Stimulated activated CD4-positive, alpha-beta T cell treated with anti-CD3 and anti-CD28 coated beads, Interleukin-12 subunit alpha, Interleukin-12 subunit beta, amount 100 ng/mL, for 24 hours (primary cell): ENCODE measurements around the gene IL18BP.

Experiments
- DNase-seq, 2 experiments: peaks; one replicate each; pipeline ENCODE4 v3.0.0-alpha.2; 2020; ENCODE audit warnings: low read depth in 2 of 2

Gene IL18BP

DNA sequence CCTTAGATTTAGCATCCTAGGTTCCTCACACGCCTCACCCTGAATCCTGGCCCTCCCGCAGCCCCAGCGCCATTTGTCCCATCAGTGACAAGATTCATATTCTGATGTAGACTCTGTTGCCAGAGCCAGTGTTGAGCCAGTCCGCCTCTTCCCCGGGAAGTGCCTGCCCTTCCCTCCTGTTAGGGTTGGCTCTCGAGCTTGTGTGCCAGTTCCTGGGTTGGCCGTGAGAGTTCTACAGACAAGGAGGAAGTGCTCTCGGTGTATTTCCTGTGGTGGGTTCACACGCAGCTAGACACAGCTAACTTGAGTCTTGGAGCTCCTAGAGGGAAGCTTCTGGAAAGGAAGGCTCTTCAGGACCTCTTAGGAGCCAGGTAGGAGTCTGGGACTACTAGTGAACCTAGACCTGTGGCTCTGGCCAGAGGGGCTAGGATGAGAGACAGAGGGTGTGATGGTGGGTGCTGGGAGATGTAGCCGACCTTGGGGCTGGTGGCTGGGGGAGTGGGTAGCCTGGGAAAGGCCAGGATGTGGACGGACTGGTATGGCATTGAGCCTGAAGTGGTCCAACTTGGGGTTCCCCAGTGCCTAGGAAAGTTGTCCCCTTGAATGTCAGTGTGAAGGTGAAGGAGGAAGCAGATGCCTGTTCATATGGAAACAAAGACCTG lies at the start of gene IL18BP:
Gene IL18BP, plus strand, starts transcription at position 261 of the 662 bp plus-strand sequence. CDS start 1,076 bp downstream, outside the sequence.
- no peak for DNase-seq

DNA sequence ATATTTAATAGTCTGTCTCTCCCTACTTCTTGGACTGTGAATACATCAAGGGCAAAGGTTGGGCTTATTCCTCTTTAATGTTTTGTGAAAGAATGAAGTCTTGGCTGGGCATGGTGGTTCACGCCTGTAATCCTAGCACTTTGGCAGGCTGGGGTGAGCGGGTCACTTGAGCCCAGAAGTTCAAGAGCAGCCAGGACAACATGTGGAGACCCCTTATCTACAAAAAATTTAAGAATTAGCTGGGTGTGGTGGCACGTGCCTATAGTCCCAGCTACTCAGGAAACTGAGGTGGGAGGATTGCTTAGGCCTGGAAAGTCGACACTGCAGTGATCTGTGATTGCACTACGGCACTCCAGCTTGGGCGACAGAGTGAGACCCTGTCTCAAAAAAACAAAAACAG lies 49.7 kb upstream of the IL18BP start:
- no peak for DNase-seq

GRCh38 chr11:71951741-71952310 lies 46.9 kb upstream of the IL18BP start:
- no peak for DNase-seq

DNA sequence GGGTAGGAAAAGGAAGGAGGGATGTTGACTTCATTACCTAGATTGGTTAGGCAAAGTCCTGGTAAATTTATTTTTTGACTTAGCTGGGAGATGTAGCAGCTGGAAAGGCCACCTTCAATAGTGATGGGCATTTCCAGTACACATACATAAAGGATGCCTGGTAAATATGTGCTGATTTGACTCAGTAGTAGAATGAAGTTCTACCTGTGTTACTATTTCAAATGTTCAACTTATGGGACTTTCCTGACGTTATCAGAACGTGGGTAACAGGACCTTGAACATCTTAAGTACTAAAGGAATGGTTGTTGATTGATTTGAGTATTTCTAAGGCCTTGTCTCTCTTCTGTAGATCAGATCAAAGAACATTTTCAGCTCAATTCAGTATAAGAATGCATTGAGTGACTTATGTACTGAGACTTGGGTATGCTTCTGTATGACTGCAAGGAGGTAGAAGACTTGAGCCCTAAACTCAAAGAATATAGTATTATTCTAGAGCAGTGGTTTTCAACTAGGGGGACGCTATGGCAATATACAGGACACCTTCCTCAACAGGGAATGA lies 42.7 kb upstream of the IL18BP start:
- DNase-seq, result no peak

GRCh38 chr11:71962428-71963038 lies 36.2 kb upstream of the IL18BP start:
- DNase-seq, result no peak

DNA sequence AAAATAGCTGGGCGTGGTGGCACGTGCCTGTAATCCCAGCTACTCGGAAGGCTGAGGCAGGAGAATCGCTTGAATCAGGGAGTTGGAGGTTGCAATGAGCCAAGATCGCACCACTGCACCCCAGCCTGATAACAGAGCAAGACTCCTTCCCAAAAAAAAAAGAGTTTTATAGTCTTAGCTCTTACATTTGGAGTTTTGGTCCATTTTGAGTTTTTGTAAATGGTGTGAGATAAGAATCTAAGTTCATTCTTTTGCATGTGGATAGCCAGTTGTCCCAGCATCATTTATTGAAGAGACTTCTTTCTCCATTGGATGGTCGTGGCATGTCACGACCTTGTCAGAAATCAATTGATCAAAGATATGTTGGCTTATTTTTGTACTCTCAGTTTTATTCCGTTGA lies 35.2 kb upstream of the IL18BP start:
- no peak for DNase-seq

DNA sequence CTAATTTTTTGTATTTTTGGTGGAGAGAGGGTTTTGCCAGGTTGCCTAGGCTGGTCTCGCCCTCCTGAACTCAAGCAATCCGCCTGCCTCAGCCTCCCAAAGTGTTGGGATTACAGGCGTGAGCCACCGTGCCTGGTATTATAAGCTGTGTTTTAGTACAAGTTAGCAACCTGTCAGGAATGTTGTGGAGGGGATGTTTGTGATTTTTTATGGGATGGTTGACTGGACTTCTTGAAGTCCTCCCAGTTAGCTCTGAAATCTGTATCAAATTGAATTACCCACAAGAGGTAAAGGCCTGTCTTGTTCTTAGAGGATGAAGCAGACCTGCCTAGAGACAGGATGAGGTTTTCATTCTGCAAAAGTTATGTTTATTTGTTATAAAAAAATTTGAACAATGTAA lies 34.1 kb upstream of the IL18BP start:
- DNase-seq, result no peak

DNA sequence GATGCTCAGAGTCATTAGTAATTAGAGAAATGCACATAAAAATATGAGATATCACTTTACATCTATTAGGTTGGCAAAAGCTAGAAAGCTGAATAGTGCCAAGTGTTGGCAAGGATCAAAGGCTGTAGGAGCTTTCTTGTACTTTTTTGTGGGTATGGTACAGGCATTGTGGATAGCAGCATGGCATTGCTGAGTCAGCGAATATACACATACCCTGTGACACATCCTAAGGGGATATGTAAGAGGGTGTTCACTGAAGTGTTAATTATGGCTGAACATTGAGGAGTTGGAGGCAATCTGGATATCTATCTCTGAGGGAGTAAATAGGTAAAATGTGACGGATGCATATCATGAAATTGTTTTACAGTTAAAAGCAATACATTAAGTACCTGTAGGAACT lies 27.0 kb upstream of the IL18BP start:
- DNase-seq, result no peak

- no peak for DNase-seq
These were observed 22.2 kb upstream of the IL18BP start for GRCh38 chr11:71976551-71976950.

DNA sequence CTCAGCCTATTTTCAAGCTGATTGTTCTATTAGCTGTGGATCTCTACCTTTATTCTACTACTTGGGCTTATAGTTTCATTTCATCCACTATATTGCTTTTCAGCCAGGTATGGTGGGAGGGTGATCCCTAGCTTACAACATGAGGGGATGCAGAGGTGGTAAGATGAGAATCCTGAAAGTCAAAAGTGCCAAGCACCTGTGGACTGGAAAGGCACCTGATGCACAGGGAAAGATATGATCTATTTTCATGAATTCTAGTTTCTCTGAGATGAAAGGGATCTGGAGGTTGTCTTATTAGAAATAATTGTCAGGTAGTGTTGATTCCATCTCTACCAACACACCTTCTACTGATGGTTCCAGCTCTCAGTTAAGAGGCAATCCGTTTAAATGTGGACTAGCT lies 21.6 kb upstream of the IL18BP start:
- DNase-seq, result no peak

GRCh38 chr11:71977743-71978418 lies 20.8 kb upstream of the IL18BP start:
- DNase-seq, result peak in 1 of 2 experiments; percentile 38

DNA sequence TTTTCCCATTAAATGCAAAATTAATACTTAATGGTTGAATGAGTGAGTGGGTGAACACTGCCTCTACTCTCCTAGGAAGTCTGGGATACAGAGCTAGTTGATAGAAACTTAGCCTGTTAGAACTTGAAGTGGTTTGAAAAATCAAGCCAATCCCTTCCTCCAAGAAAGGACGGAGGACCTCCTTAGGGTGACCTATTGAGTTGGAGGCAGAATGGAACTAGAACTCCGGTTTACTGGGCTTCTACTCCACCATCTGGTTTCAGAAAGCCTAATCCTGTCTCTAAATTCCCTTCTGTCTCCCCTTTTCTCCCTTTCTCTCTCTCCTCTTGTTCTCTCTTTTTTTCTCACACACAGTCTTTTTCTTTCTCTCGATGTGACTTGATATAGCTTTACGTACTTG lies 19.6 kb upstream of the IL18BP start:
- DNase-seq, result no peak

- DNase-seq, result no peak
These were observed 19.1 kb upstream of the IL18BP start for GRCh38 chr11:71979602-71980001.

DNA sequence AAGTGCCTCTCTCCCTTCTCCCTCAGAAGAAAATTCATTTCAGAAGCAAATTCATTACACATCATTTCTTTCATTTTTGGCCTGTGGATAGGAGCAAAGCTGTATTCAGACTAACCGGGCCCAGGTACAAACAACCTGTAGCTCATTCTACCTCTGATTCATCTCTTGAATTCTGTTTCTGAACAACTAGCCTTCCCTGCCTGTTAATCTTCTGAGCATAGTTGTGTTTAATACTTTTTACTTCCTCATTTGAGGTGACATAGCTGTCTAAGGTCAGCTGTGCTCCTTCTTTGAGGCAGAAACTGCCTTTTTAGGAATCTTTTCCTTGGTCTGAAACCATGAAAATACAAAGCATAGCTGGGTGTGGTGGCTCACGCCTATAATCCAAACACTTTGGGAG lies 12.6 kb upstream of the IL18BP start:
- DNase-seq, result no peak

GRCh38 chr11:71987521-71987920 lies 11.2 kb upstream of the IL18BP start:
- no peak for DNase-seq

DNA sequence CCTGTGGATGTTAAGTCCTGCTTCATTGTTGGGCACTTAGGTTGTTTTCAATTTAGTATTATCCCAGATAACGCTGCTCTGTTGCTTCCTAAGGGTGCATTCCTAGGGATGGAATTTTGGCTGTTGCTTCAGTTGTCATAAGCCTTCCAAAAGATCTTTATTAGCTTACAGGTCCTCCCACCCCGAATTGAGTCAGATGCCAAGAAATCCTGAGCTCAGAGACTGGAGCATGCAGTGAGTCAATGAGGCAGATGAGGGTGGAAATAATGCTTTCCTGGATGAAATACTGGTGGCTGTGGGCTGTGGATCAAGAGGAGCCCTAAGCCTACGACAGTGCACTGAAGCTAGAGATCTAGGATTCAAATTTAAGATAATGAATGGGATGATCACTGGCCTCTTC lies 10.7 kb upstream of the IL18BP start:
- no peak for DNase-seq

DNA sequence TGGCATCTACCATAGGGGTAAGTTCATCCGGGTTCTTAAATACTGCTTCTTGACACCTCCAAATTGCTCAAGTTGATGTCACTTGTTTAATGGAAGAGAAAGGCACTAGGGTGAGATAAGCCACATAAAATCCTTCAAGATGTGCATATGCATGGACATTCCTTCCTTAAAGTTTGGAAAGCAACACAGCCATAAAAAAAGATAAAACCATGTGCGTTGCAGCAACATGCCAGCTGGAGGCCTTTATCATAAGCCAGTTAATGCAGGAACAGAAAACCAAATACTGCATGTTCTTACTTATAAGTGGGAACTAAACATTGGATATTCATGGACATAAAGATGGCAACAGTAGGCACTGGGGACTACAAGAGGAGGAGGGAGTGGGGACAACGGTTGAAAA lies 8.0 kb upstream of the IL18BP start:
- DNase-seq, result no peak

DNA sequence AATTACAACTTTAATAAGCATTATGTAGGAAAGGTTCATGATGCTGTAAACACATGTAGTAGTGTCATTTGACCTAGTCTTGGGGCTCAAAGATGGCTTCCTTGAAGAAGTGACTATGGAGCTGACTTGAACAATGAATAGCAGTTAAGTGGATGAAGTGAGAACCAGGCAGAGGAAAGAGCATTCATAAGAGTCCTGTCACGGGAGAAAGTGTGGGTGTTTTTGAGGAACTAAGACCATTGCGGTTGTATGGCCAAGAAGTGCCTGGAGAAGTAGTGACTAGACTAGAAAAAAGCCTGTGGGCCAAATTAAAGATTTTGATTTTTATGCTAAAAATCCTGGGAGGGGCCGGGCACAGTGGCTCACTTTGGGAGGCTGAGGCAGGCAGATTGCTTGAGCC lies 7.2 kb upstream of the IL18BP start:
- DNase-seq, result no peak

- no peak for DNase-seq
These were observed 6.5 kb upstream of the IL18BP start for GRCh38 chr11:71992136-71992730.

- no peak for DNase-seq
These were observed 3.9 kb upstream of the IL18BP start for GRCh38 chr11:71994786-71995185.

GRCh38 chr11:71995726-71996291 lies 2.9 kb upstream of the IL18BP start:
- no peak for DNase-seq

GRCh38 chr11:71996517-71996916 lies 2.2 kb upstream of the IL18BP start:
- DNase-seq, result no peak
